Bronchial epithelial cell (primary cell): Measurements from ENCODE around the gene ZSWIM1. TPM values are rescaled to one million over a fixed set of nuclear protein-coding genes. Genes with fewer than 3 reads are reported as not detected.
A peak's percentile ranks its signal among the peaks of the same experiment; 100 is the strongest.

Source experiments
- DNase-seq: peaks from one replicate; pipeline ENCODE4 v3.0.0-alpha.2; 2010; ENCODE audit warnings: low read depth
- FAIRE-seq: peaks from 2 replicates; lab custom pipeline; 2011; peaks lifted over from hg19 to GRCh38; lab: Jason Lieb, UNC
- H3K27me3 ChIP-seq: 2 replicates; pipeline ENCODE4 v1.5.1; 2011; ENCODE audit warnings: low read length; ENCODE audit not compliant: control insufficient read depth, insufficient read depth
- H3K36me3 ChIP-seq: 2 replicates; pipeline ENCODE4 v1.5.1; 2011; ENCODE audit warnings: low read length; ENCODE audit not compliant: control insufficient read depth, insufficient read depth
- H3K4me3 ChIP-seq: 2 replicates; pipeline ENCODE4 v1.5.1; 2011; ENCODE audit warnings: mild to moderate bottlenecking, low read depth, low read length, control low read depth
- CTCF ChIP-seq: IDR thresholded peaks from 2 replicates; pipeline ENCODE4 v1.5.1; 2011; ENCODE audit warnings: mild to moderate bottlenecking, moderate library complexity, low read length, control low read depth, inconsistent platforms; ENCODE audit not compliant: insufficient read depth, severe bottlenecking
- total RNA-seq: library from RNA; depleted of rRNA; stranded (reverse); fragments of >200 nt; gene quantifications from 2 replicates; pipeline ENCODE4 v1.2.1, GENCODE V29; 2014

Gene ZSWIM1
- total RNA-seq, 1 donor from 2014 or later, result 1.3 TPM

- Histone ChIP-seq H3K4me3 (peak overlapping the region; percentile 98), H3K27me3 (no peaks in the 10 kb centered on the region), H3K36me3 (peaks cover 4% of the 10 kb centered on the region)
- peak; percentile 46 for TF ChIP-seq CTCF
- DNase-seq (peak; percentile 74), FAIRE-seq (no peak)
These were observed 52.4 kb downstream of the ZSWIM1 start for GRCh38 chr20:45933266-45934045.

GRCh38 chr20:45934046-45934585 is 53.1 kb downstream of the ZSWIM1 start:
- H3K4me3 ChIP-seq, result peak overlapping the region; percentile 98
- H3K36me3 ChIP-seq, result peaks cover 9% of the 10 kb centered on the region
- FAIRE-seq, result no peak
- no peak for DNase-seq
- TF ChIP-seq CTCF, result no peak
- no peaks in the 10 kb centered on the region for H3K27me3 ChIP-seq

Other genes with a start within 250 kb of the ZSWIM1 start
- gene WFDC9, start 249.9 kb upstream of the ZSWIM1 start, total RNA-seq, result not detected in 2 replicates
- gene WFDC11, start 211.0 kb upstream of the ZSWIM1 start, total RNA-seq, result not detected in 2 replicates
- not detected in 2 replicates for gene WFDC13, start 179.2 kb upstream of the ZSWIM1 start, total RNA-seq
- not detected in 2 replicates for gene WFDC10B, start 176.2 kb upstream of the ZSWIM1 start, total RNA-seq
- not detected in 2 replicates for gene SPINT4, start 158.9 kb upstream of the ZSWIM1 start, total RNA-seq
- not detected in 2 replicates for gene WFDC3, start 89.3 kb upstream of the ZSWIM1 start, total RNA-seq
- 13.4 and 14.1 TPM in 2 replicates for gene DNTTIP1, start 89.3 kb upstream of the ZSWIM1 start, total RNA-seq
- 0.26 and 1.8 TPM in 2 replicates for gene UBE2C, start 68.6 kb upstream of the ZSWIM1 start, total RNA-seq
- gene TNNC2, start 53.9 kb upstream of the ZSWIM1 start, total RNA-seq, result 0.38 TPM in 1 of 2 replicates, not detected in the other
- gene SNX21, start 47.4 kb upstream of the ZSWIM1 start, total RNA-seq, result 6.8 and 15.5 TPM in 2 replicates
- gene ACOT8, start 23.8 kb upstream of the ZSWIM1 start, total RNA-seq, result 31.1 and 37.9 TPM in 2 replicates
- 2.9 and 3.7 TPM in 2 replicates for gene ZSWIM3, start 23.6 kb upstream of the ZSWIM1 start, total RNA-seq
- 0.53 and 0.90 TPM in 2 replicates for gene SPATA25, start 6.4 kb downstream of the ZSWIM1 start, total RNA-seq
- 1.8 and 2.6 TPM in 2 replicates for gene NEURL2, start 10.0 kb downstream of the ZSWIM1 start, total RNA-seq
- gene CTSA, start 10.1 kb downstream of the ZSWIM1 start, total RNA-seq, result 16.8 and 21.0 TPM in 2 replicates
- 26.9 and 37.4 TPM in 2 replicates for gene PLTP, start 30.9 kb downstream of the ZSWIM1 start, total RNA-seq
- gene PCIF1, start 53.5 kb downstream of the ZSWIM1 start, total RNA-seq, result 4.6 and 6.3 TPM in 2 replicates
- gene ZNF335, start 91.0 kb downstream of the ZSWIM1 start, total RNA-seq, result 10.3 and 11.8 TPM in 2 replicates
- gene MMP9, start 127.7 kb downstream of the ZSWIM1 start, total RNA-seq, result 0.26 and 6.0 TPM in 2 replicates
- gene SLC12A5, start 148.0 kb downstream of the ZSWIM1 start, total RNA-seq, result not detected in 2 replicates
- 7.9 and 9.5 TPM in 2 replicates for gene NCOA5, start 208.7 kb downstream of the ZSWIM1 start, total RNA-seq
- 4.7 and 6.5 TPM in 2 replicates for gene CD40, start 237.1 kb downstream of the ZSWIM1 start, total RNA-seq